ENCODE data around the gene UBE2Q2.

DNA sequence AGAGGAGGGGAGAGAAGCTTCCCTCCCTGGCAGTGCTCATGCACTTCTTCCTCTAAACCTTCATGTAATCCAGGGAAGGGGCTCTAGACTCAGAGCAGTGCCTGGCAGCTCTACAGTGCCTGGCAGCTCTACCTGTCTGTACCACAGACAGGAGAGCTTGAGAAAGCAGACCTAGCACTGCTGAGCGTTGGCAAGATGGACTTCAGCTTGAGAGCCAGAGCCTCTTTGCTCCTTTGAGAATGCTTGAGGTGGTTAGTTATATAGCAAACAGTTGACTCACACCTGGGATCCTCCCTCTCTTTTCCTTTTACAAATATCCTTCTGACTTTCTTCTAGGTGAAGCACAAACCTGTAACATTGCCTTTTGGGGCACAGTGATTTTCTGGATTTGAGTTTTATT, 81.3 kb downstream of the UBE2Q2 start:
- TF ChIP-seq, protein P1, sequence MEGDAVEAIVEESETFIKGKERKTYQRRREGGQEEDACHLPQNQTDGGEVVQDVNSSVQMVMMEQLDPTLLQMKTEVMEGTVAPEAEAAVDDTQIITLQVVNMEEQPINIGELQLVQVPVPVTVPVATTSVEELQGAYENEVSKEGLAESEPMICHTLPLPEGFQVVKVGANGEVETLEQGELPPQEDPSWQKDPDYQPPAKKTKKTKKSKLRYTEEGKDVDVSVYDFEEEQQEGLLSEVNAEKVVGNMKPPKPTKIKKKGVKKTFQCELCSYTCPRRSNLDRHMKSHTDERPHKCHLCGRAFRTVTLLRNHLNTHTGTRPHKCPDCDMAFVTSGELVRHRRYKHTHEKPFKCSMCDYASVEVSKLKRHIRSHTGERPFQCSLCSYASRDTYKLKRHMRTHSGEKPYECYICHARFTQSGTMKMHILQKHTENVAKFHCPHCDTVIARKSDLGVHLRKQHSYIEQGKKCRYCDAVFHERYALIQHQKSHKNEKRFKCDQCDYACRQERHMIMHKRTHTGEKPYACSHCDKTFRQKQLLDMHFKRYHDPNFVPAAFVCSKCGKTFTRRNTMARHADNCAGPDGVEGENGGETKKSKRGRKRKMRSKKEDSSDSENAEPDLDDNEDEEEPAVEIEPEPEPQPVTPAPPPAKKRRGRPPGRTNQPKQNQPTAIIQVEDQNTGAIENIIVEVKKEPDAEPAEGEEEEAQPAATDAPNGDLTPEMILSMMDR (IDR thresholded peaks at IDR 0.05), result no peak
- TF ChIP-seq ZNF138 (CRISPR knock-in tag; conservative IDR thresholded peaks at IDR 0.05), result no peak

Measured in WTC11 (cell line).